Sigmoid colon (tissue), 7 donors: ENCODE results near the gene DPM1. TPM values are rescaled to one million over a fixed set of nuclear protein-coding genes. Genes with fewer than 3 reads are reported as not detected.

Source experiments
- DNase-seq: peaks from one replicate; pipeline ENCODE4 v3.0.0-alpha.2; 2019
- H3K27ac ChIP-seq, 4 donors: fragments of 200-600 bp; sonication (generic); one replicate each; pipeline ENCODE4 v1.5.1; 2016 to 2019; ENCODE audit warnings: mild to moderate bottlenecking in 1 of 4
- H3K27me3 ChIP-seq, 3 donors: fragments of 200-600 bp; sonication (generic); one replicate each; pipeline ENCODE4 v1.5.1; 2019; ENCODE audit warnings: mild to moderate bottlenecking in 1 of 3
- H3K36me3 ChIP-seq, 4 donors: fragments of 200-600 bp; sonication (generic); one replicate each; pipeline ENCODE4 v1.5.1; 2016 to 2019
- H3K4me1 ChIP-seq, 4 donors: fragments of 200-600 bp; sonication (generic); one replicate each; pipeline ENCODE4 v1.5.1; 2017 to 2019
- H3K4me3 ChIP-seq, 4 donors: fragments of 200-600 bp; sonication (generic); one replicate each; pipeline ENCODE4 v1.5.1; 2017 to 2019; ENCODE audit warnings: mild to moderate bottlenecking in 2 of 4, moderate library complexity in 1 of 4
- H3K9me3 ChIP-seq, 4 donors: fragments of 200-600 bp in 3 of 4; sonication (generic) in 3 of 4; one replicate each; pipeline versions ENCODE4 v1.5.1 to v1.6.1; 2013 to 2019
- CTCF ChIP-seq, 4 experiments: fragments of 450-650 bp in 3 of 4; fragments of 200-600 bp in 1 of 4; IDR thresholded peaks; one replicate each; pipeline ENCODE4 v1.5.1; 2016 to 2019; ENCODE audit warnings: antibody characterized with exemption in 4 of 4, mild to moderate bottlenecking in 3 of 4, moderate library complexity in 2 of 4
- EP300 ChIP-seq, 4 donors: sonication (generic); formaldehyde crosslinking; IDR thresholded peaks; one replicate each; pipeline ENCODE4 v1.6.1; 2017; ENCODE audit warnings: antibody characterized with exemption in 4 of 4
- POLR2A ChIP-seq, 2 donors: fragments of 450-650 bp; IDR thresholded peaks; one replicate each; pipeline ENCODE4 v1.6.1; 2016; ENCODE audit warnings: antibody characterized with exemption in 2 of 2, mild to moderate bottlenecking in 2 of 2, moderate library complexity in 2 of 2
- POLR2AphosphoS5 ChIP-seq, 4 donors: sonication (generic); formaldehyde crosslinking; IDR thresholded peaks; one replicate each; pipeline ENCODE4 v1.6.1; 2017; ENCODE audit warnings: antibody characterized with exemption in 4 of 4
- WGBS, 2 donors: extraction: QIAGEN DNeasy Blood & Tissue Kit; methylation state at CpG; one replicate each; pipeline ENCODE4 v1.1.7; 2013; 5-methylcytosine and 5-hydroxymethylcytosine counted together
- intact Hi-C: fragments of 100-400 bp; cut with DNase I; formaldehyde crosslinking; loops from one replicate; pipeline ENCODE4 v1.15.1; 2023
- polyA plus RNA-seq, 3 donors: library from polyadenylated mRNA; stranded (reverse); fragments of 200-250 nt; gene quantifications; one replicate each; pipeline ENCODE4 v1.2.3, GENCODE V29; 2013
- total RNA-seq, 4 donors: library from RNA; depleted of rRNA; stranded (reverse); fragments of >200 nt; gene quantifications; one replicate each; pipeline ENCODE4 v1.1.0, GENCODE V29; 2016
- donor health status: healthy with polysubstance abuse.
- donor health status: Bipolar disorder and iron deficiency.
- donor health status: healthy.

The DPM1 gene
- total and polyA plus RNA-seq, 7 donors = 45.4 to 94.6 (median 60.4) TPM

- no peaks in the 10 kb centered on the region for H3K9me3 ChIP-seq
- no peak overlapping the region for H3K4me3 ChIP-seq
- TF ChIP-seq CTCF (IDR thresholded peaks at IDR 0.05) (no peak), POLR2A (IDR thresholded peaks at IDR 0.05) (no peak), EP300 (IDR thresholded peaks at IDR 0.05) (no peak), POLR2AphosphoS5 (IDR thresholded peaks at IDR 0.05) (no peak)
- H3K4me1 ChIP-seq = no peaks in the 10 kb centered on the region
- DNase-seq = no peak
- H3K27me3 ChIP-seq = peaks cover 0 to 5% (median 3%) of the 10 kb centered on the region in 3 donors
- WGBS, 2 donors = 76 to 80% methylated on average over 7 of the region's 7 CpGs
- no peaks in the 10 kb centered on the region for H3K36me3 ChIP-seq
- intact Hi-C loops = no loop called here
- no peak overlapping the region for H3K27ac ChIP-seq
These were observed 44.3 kb upstream of the DPM1 start for GRCh38 chr20:51002633-51003032.

GRCh38 chr20:51001430-51002265, 43.3 kb upstream of the DPM1 start:
- 82 to 83% methylated on average over 20 of the region's 20 CpGs for WGBS, 2 donors
- Histone ChIP-seq H3K27me3 (peaks cover 0 to 5% (median 3%) of the 10 kb centered on the region in 3 donors), H3K4me1 (no peaks in the 10 kb centered on the region), H3K36me3 (no peaks in the 10 kb centered on the region), H3K27ac (no peak overlapping the region), H3K4me3 (no peak overlapping the region), H3K9me3 (no peaks in the 10 kb centered on the region)
- DNase-seq = no peak
- TF ChIP-seq POLR2A (IDR thresholded peaks at IDR 0.05) (no peak), POLR2AphosphoS5 (IDR thresholded peaks at IDR 0.05) (no peak), EP300 (IDR thresholded peaks at IDR 0.05) (no peak), CTCF (IDR thresholded peaks at IDR 0.05) (no peak)
- intact Hi-C loops = no loop called here

GRCh38 chr20:50999355-50999754, 41.0 kb upstream of the DPM1 start:
- WGBS, 2 donors = 86 to 92% methylated on average over 4 of the region's 4 CpGs
- Histone ChIP-seq H3K27me3 (peaks cover 0 to 5% (median 3%) of the 10 kb centered on the region in 3 donors), H3K27ac (no peak overlapping the region), H3K4me1 (no peaks in the 10 kb centered on the region), H3K9me3 (no peaks in the 10 kb centered on the region), H3K36me3 (no peaks in the 10 kb centered on the region), H3K4me3 (no peak overlapping the region)
- TF ChIP-seq POLR2AphosphoS5 (IDR thresholded peaks at IDR 0.05) (no peak), POLR2A (IDR thresholded peaks at IDR 0.05) (no peak), EP300 (IDR thresholded peaks at IDR 0.05) (no peak), CTCF (IDR thresholded peaks at IDR 0.05) (no peak)
- intact Hi-C loops = no loop called here
- DNase-seq = no peak

- WGBS, 2 donors = 49 to 63% methylated on average over 10 of the region's 10 CpGs
- no peaks in the 10 kb centered on the region for H3K4me1 ChIP-seq
- no peaks in the 10 kb centered on the region for H3K36me3 ChIP-seq
- intact Hi-C loops = no loop called here
- H3K27me3 ChIP-seq = peaks cover 0 to 5% (median 3%) of the 10 kb centered on the region in 3 donors
- H3K9me3 ChIP-seq = no peaks in the 10 kb centered on the region
- H3K4me3 ChIP-seq = no peak overlapping the region
- no peak for TF ChIP-seq EP300 (IDR thresholded peaks at IDR 0.05)
- TF ChIP-seq POLR2A (IDR thresholded peaks at IDR 0.05) = no peak
- no peak for TF ChIP-seq CTCF (IDR thresholded peaks at IDR 0.05)
- no peak for TF ChIP-seq POLR2AphosphoS5 (IDR thresholded peaks at IDR 0.05)
- no peak for DNase-seq
- H3K27ac ChIP-seq = no peak overlapping the region
These were observed 38.9 kb upstream of the DPM1 start for GRCh38 chr20:50996901-50997865.
